Uterus (tissue), 4 donors: ENCODE measurements around the gene GPANK1. TPM values are rescaled to one million over a fixed set of nuclear protein-coding genes. Genes with fewer than 3 reads are reported as not detected.
"Not testable (repeated sequence)": the region's sequence is repeated elsewhere in the genome, so short reads cannot be mapped to it uniquely, and the experiment has no call there.

Experiments
- DNase-seq, 2 donors: peaks; one replicate each; pipeline ENCODE4 v3.0.0-alpha.2; 2019 to 2020
- H3K27ac ChIP-seq, 2 donors: fragments of 200-600 bp; sonication (generic); 1 replicate in 1 of 2; 2 replicates in 1 of 2; pipeline ENCODE4 v1.5.1; 2016 to 2018
- H3K27me3 ChIP-seq, 2 donors: fragments of 200-600 bp; sonication (generic); one replicate each; pipeline ENCODE4 v1.5.1; 2018 to 2019; ENCODE audit warnings: control low read depth in 1 of 2
- H3K36me3 ChIP-seq, 2 donors: fragments of 200-600 bp; sonication (generic); one replicate each; pipeline ENCODE4 v1.5.1; 2019; ENCODE audit warnings: control low read depth in 1 of 2
- H3K4me1 ChIP-seq, 2 donors: fragments of 200-600 bp; sonication (generic); one replicate each; pipeline ENCODE4 v1.5.1; 2018 to 2019; ENCODE audit warnings: control low read depth in 1 of 2
- H3K4me3 ChIP-seq, 2 donors: fragments of 200-600 bp; sonication (generic); 1 replicate in 1 of 2; 2 replicates in 1 of 2; pipeline ENCODE4 v1.5.1; 2018 to 2019; ENCODE audit warnings: mild to moderate bottlenecking in 1 of 2
- H3K9me3 ChIP-seq, 2 donors: fragments of 200-600 bp; sonication (generic); one replicate each; pipeline ENCODE4 v1.5.1; 2019; ENCODE audit warnings: control low read depth in 1 of 2
- CTCF ChIP-seq, 4 experiments: fragments of 200-600 bp in 2 of 4; fragments of 450-650 bp in 2 of 4; sonication (generic) in 2 of 4; IDR thresholded peaks; one replicate each; pipeline ENCODE4 v1.5.1; 2016 to 2019; ENCODE audit warnings: antibody characterized with exemption in 4 of 4, mild to moderate bottlenecking in 2 of 4, moderate library complexity in 1 of 4
- POLR2A ChIP-seq, 2 donors: fragments of 450-650 bp; IDR thresholded peaks; one replicate each; pipeline ENCODE4 v1.6.1; 2016; ENCODE audit warnings: antibody characterized with exemption in 2 of 2, mild to moderate bottlenecking in 1 of 2, moderate library complexity in 1 of 2
- intact Hi-C: fragments of 100-400 bp; cut with DNase I; formaldehyde crosslinking; loops from one replicate; pipeline ENCODE4 v1.15.1; 2023; ENCODE audit warnings: low total_unique reads
- total RNA-seq, 4 donors: library from RNA; depleted of rRNA in 3 of 4; stranded (reverse); fragments of >200 nt in 3 of 4; gene quantifications; one replicate each; pipeline versions ENCODE4 v1.1.0 to v1.2.4, GENCODE V29; 2014 to 2023
- donor health status: DM: yes; HTN: yes; CAD: no.

Gene GPANK1
- total RNA-seq, 4 donors from 2014 or later = 5.1 to 25.6 (median 15.4) TPM

GRCh38 chr6:31710523-31711219, 45.9 kb upstream of the GPANK1 start:
- DNase-seq = no peak
- no peaks in the 10 kb centered on the region for H3K36me3 ChIP-seq
- no peaks in the 10 kb centered on the region for H3K4me1 ChIP-seq
- H3K27me3 ChIP-seq = no peaks in the 10 kb centered on the region
- H3K9me3 ChIP-seq = no peaks in the 10 kb centered on the region
- H3K4me3 ChIP-seq = no peak overlapping the region
- intact Hi-C loops = no loop called here
- TF ChIP-seq POLR2A (IDR thresholded peaks at IDR 0.05) = no peak
- no peak overlapping the region for H3K27ac ChIP-seq

- H3K9me3 ChIP-seq, H3K27ac ChIP-seq, DNase-seq, intact Hi-C loops, H3K36me3 ChIP-seq, H3K4me3 ChIP-seq, H3K4me1 ChIP-seq, H3K27me3 ChIP-seq: not testable (repeated sequence)
Measured at GRCh38 chr6:31709157-31709556, 44.4 kb upstream of the GPANK1 start.

GRCh38 chr6:31708224-31708623, 43.4 kb upstream of the GPANK1 start:
- intact Hi-C loops = no loop called here
- H3K36me3 ChIP-seq = no peaks in the 10 kb centered on the region
- H3K4me3 ChIP-seq = no peak overlapping the region
- H3K27me3 ChIP-seq = no peaks in the 10 kb centered on the region
- DNase-seq = no peak
- H3K9me3 ChIP-seq = no peaks in the 10 kb centered on the region
- no peak for TF ChIP-seq POLR2A (IDR thresholded peaks at IDR 0.05)
- TF ChIP-seq CTCF (IDR thresholded peaks at IDR 0.05) = no peak
- no peaks in the 10 kb centered on the region for H3K4me1 ChIP-seq
- H3K27ac ChIP-seq = no peak overlapping the region

GRCh38 chr6:31707701-31708100, 42.9 kb upstream of the GPANK1 start:
- Histone ChIP-seq H3K36me3 (no peaks in the 10 kb centered on the region), H3K27ac (no peak overlapping the region), H3K4me1 (no peaks in the 10 kb centered on the region), H3K4me3 (no peak overlapping the region), H3K9me3 (no peaks in the 10 kb centered on the region), H3K27me3 (no peaks in the 10 kb centered on the region)
- intact Hi-C loops = no loop called here
- DNase-seq = no peak
- TF ChIP-seq POLR2A (IDR thresholded peaks at IDR 0.05) (no peak), CTCF (IDR thresholded peaks at IDR 0.05) (no peak)

GRCh38 chr6:31706599-31706998, 41.8 kb upstream of the GPANK1 start, which contains the start of gene LY6G6F:
Gene LY6G6F (plus strand): TSS chr6:31706866. CDS start chr6:31706907, 41 bp downstream.
- intact Hi-C loops = no loop called here
- no peak within 1 kb of the TSS for H3K27ac ChIP-seq
- no peak for DNase-seq
- no peaks in the 10 kb centered on the region for H3K27me3 ChIP-seq
- peaks cover 5 to 6% of the 10 kb centered on the region in 2 donors for H3K4me1 ChIP-seq
- H3K4me3 ChIP-seq = no peak within 1 kb of the TSS
- H3K9me3 ChIP-seq = no peaks in the 10 kb centered on the region
- no peak for TF ChIP-seq CTCF (IDR thresholded peaks at IDR 0.05)
- no peak for TF ChIP-seq POLR2A (IDR thresholded peaks at IDR 0.05)
- no peaks in the 10 kb centered on the region for H3K36me3 ChIP-seq

GRCh38 chr6:31705931-31706330, 41.1 kb upstream of the GPANK1 start:
- TF ChIP-seq POLR2A (IDR thresholded peaks at IDR 0.05) (no peak), CTCF (IDR thresholded peaks at IDR 0.05) (no peak)
- Histone ChIP-seq H3K9me3 (no peaks in the 10 kb centered on the region), H3K4me3 (no peak overlapping the region), H3K27ac (no peak overlapping the region), H3K36me3 (no peaks in the 10 kb centered on the region), H3K27me3 (no peaks in the 10 kb centered on the region), H3K4me1 (peaks cover 7 to 9% of the 10 kb centered on the region in 2 donors)
- intact Hi-C loops = no loop called here
- no peak for DNase-seq
